ENCODE results near the gene CUL1. TPM values are rescaled to one million over a fixed set of nuclear protein-coding genes. Genes with fewer than 3 reads are reported as not detected.

Gene CUL1
- total RNA-seq, 1 experiment from 2014 or later = 49.2 TPM

- H3K36me3 Mint-ChIP-seq (ENCODE audit: insufficient read depth, unreplicated experiment) = no peaks in the 10 kb centered on the region
- no peaks in the 10 kb centered on the region for H3K9me3 Mint-ChIP-seq (ENCODE audit: unreplicated experiment)
- H3K27me3 Mint-ChIP-seq (ENCODE audit: insufficient read depth, unreplicated experiment) = peaks cover 21% of the 10 kb centered on the region
- H3K27ac Mint-ChIP-seq (ENCODE audit: low read depth, unreplicated experiment) = no peak overlapping the region
- H3K4me3 Mint-ChIP-seq (ENCODE audit: unreplicated experiment) = no peak overlapping the region
- no TSS peak for BruUV-seq (replicated peaks)
- H3K4me1 Mint-ChIP-seq (ENCODE audit: insufficient read depth, unreplicated experiment) = no peaks in the 10 kb centered on the region
- no peak for TF ChIP-seq CTCF (IDR thresholded peaks at IDR 0.05; ENCODE audit: unreplicated experiment)
- no peak for DNase-seq (ENCODE audit: unreplicated experiment)
- intact Hi-C loops (cut with micrococcal nuclease) = no loop called here
- CTCF ChIA-PET = no interaction called here
- POLR2A ChIA-PET = no interaction called here
Measured at GRCh38 chr7:148674689-148675088, 24.0 kb upstream of the CUL1 start.

- Mint-ChIP-seq H3K36me3 (ENCODE audit: insufficient read depth, unreplicated experiment) (no peaks in the 10 kb centered on the region), H3K4me1 (ENCODE audit: insufficient read depth, unreplicated experiment) (no peaks in the 10 kb centered on the region), H3K9me3 (ENCODE audit: unreplicated experiment) (no peaks in the 10 kb centered on the region), H3K27me3 (ENCODE audit: insufficient read depth, unreplicated experiment) (peaks cover 33% of the 10 kb centered on the region), H3K27ac (ENCODE audit: low read depth, unreplicated experiment) (no peak overlapping the region), H3K4me3 (ENCODE audit: unreplicated experiment) (no peak overlapping the region)
- TF ChIP-seq CTCF (IDR thresholded peaks at IDR 0.05; ENCODE audit: unreplicated experiment) = no peak
- ChIA-PET POLR2A (no interaction called here), CTCF (no interaction called here)
- no peak for DNase-seq (ENCODE audit: unreplicated experiment)
- intact Hi-C loops (cut with micrococcal nuclease) = no loop called here
- no TSS peak for BruUV-seq (replicated peaks)
Measured at GRCh38 chr7:148676291-148676690, 22.4 kb upstream of the CUL1 start.

GRCh38 chr7:148681821-148682220, 16.9 kb upstream of the CUL1 start:
- Mint-ChIP-seq H3K9me3 (ENCODE audit: unreplicated experiment) (no peaks in the 10 kb centered on the region), H3K4me1 (ENCODE audit: insufficient read depth, unreplicated experiment) (no peaks in the 10 kb centered on the region), H3K4me3 (ENCODE audit: unreplicated experiment) (no peak overlapping the region), H3K27me3 (ENCODE audit: insufficient read depth, unreplicated experiment) (peaks cover 33% of the 10 kb centered on the region), H3K27ac (ENCODE audit: low read depth, unreplicated experiment) (no peak overlapping the region), H3K36me3 (ENCODE audit: insufficient read depth, unreplicated experiment) (no peaks in the 10 kb centered on the region)
- no TSS peak for BruUV-seq (replicated peaks)
- intact Hi-C loops (cut with micrococcal nuclease) = no loop called here
- DNase-seq (ENCODE audit: unreplicated experiment) = no peak
- POLR2A ChIA-PET = no interaction called here
- no peak for TF ChIP-seq CTCF (IDR thresholded peaks at IDR 0.05; ENCODE audit: unreplicated experiment)
- CTCF ChIA-PET = no interaction called here

GRCh38 chr7:148684289-148684830, 14.3 kb upstream of the CUL1 start:
- CTCF ChIA-PET = no interaction called here
- no peak overlapping the region for H3K27ac Mint-ChIP-seq (ENCODE audit: low read depth, unreplicated experiment)

More at GRCh38 chr7:148684289-148684830, 14.3 kb upstream of the CUL1 start:
- Mint-ChIP-seq H3K4me3 (ENCODE audit: unreplicated experiment) (no peak overlapping the region), H3K27me3 (ENCODE audit: insufficient read depth, unreplicated experiment) (peaks cover 15% of the 10 kb centered on the region), H3K4me1 (ENCODE audit: insufficient read depth, unreplicated experiment) (no peaks in the 10 kb centered on the region), H3K9me3 (ENCODE audit: unreplicated experiment) (no peaks in the 10 kb centered on the region), H3K36me3 (ENCODE audit: insufficient read depth, unreplicated experiment) (no peaks in the 10 kb centered on the region)
- TF ChIP-seq CTCF (IDR thresholded peaks at IDR 0.05; ENCODE audit: unreplicated experiment) = no peak
- no TSS peak for BruUV-seq (replicated peaks)
- intact Hi-C loops (cut with micrococcal nuclease) = no loop called here
- no peak for DNase-seq (ENCODE audit: unreplicated experiment)
- POLR2A ChIA-PET = no interaction called here

Measured in MCF 10A (cell line).